ENCODE data around the gene MFGE8. TPM values are rescaled to one million over a fixed set of nuclear protein-coding genes. Genes with fewer than 3 reads are reported as not detected.

Gene MFGE8
- total RNA-seq, 2 experiments from 2014 or later = 87.9 to 93.0 TPM

GRCh38 chr15:88949734-88950400, 36.7 kb upstream of the MFGE8 start:
- intact Hi-C loops (cut with DNase I, micrococcal nuclease) = no loop called here
- no peaks in the 10 kb centered on the region for H3K27me3 ChIP-seq (ENCODE audit: control insufficient read depth in 1 of 2, insufficient read depth in 2 of 2, low read length in 2 of 2)
- no peaks in the 10 kb centered on the region for H3K36me3 ChIP-seq (ENCODE audit: insufficient read depth, low read length)
- Mint-ChIP-seq H3K36me3 (ENCODE audit: low read depth) (no peaks in the 10 kb centered on the region), H3K9me3 (no peaks in the 10 kb centered on the region), H3K27me3 (no peaks in the 10 kb centered on the region), H3K4me1 (ENCODE audit: low read depth) (no peaks in the 10 kb centered on the region), H3K27ac (no peak overlapping the region), H3K4me3 (no peak overlapping the region)
- H3K9me3 ChIP-seq (ENCODE audit: control insufficient read depth in 1 of 2, insufficient read depth in 1 of 2, low read length in 2 of 2) = no peaks in the 10 kb centered on the region
- H3K4me3 ChIP-seq (ENCODE audit: low read length) = no peak overlapping the region
- no peaks in the 10 kb centered on the region for H3K4me1 ChIP-seq (ENCODE audit: insufficient read depth, low read length)
- DNase-seq (no peak), ATAC-seq (ENCODE audit: poor library complexity) (no peak)
- POLR2A ChIA-PET = no interaction called here
- no peak for TF ChIP-seq CTCF (IDR thresholded peaks at IDR 0.05)
- CTCF ChIA-PET = no interaction called here
- no peak overlapping the region for H3K27ac ChIP-seq (ENCODE audit: low read depth in 1 of 2, low read length in 2 of 2)

GRCh38 chr15:88940110-88940675, 27.0 kb upstream of the MFGE8 start:
- Mint-ChIP-seq H3K4me3 (no peak overlapping the region), H3K27me3 (no peaks in the 10 kb centered on the region), H3K9me3 (no peaks in the 10 kb centered on the region), H3K36me3 (ENCODE audit: low read depth) (no peaks in the 10 kb centered on the region), H3K4me1 (ENCODE audit: low read depth) (no peaks in the 10 kb centered on the region), H3K27ac (no peak overlapping the region)
- H3K9me3 ChIP-seq (ENCODE audit: control insufficient read depth in 1 of 2, insufficient read depth in 1 of 2, low read length in 2 of 2) = no peaks in the 10 kb centered on the region
- intact Hi-C loops (cut with DNase I, micrococcal nuclease) = no loop called here
- H3K27me3 ChIP-seq (ENCODE audit: control insufficient read depth in 1 of 2, insufficient read depth in 2 of 2, low read length in 2 of 2) = no peaks in the 10 kb centered on the region
- TF ChIP-seq CTCF (IDR thresholded peaks at IDR 0.05) = no peak
- no peaks in the 10 kb centered on the region for H3K4me1 ChIP-seq (ENCODE audit: insufficient read depth, low read length)
- no peak overlapping the region for H3K27ac ChIP-seq (ENCODE audit: low read depth in 1 of 2, low read length in 2 of 2)
- no peak overlapping the region for H3K4me3 ChIP-seq (ENCODE audit: low read length)
- H3K36me3 ChIP-seq (ENCODE audit: insufficient read depth, low read length) = no peaks in the 10 kb centered on the region
- DNase-seq = no peak
- CTCF ChIA-PET = interaction anchor here (0.6 kb wide), 1 partner anchor 46 kb away, joined by 3 read pairs; no protein-coding TSS in a partner anchor
- POLR2A ChIA-PET = interaction anchor here (1.0 kb wide), 1 partner anchor 17 kb away, joined by 3 read pairs; no protein-coding TSS in a partner anchor
- no peak for ATAC-seq (ENCODE audit: poor library complexity)

GRCh38 chr15:88939486-88939806, 26.3 kb upstream of the MFGE8 start:
- CTCF ChIA-PET = no interaction called here
- H3K36me3 ChIP-seq (ENCODE audit: insufficient read depth, low read length) = no peaks in the 10 kb centered on the region
- H3K9me3 ChIP-seq (ENCODE audit: control insufficient read depth in 1 of 2, insufficient read depth in 1 of 2, low read length in 2 of 2) = no peaks in the 10 kb centered on the region
- POLR2A ChIA-PET = no interaction called here
- intact Hi-C loops (cut with DNase I, micrococcal nuclease) = no loop called here
- H3K27ac ChIP-seq (ENCODE audit: low read depth in 1 of 2, low read length in 2 of 2) = no peak overlapping the region
- H3K36me3 Mint-ChIP-seq (ENCODE audit: low read depth) = no peaks in the 10 kb centered on the region
- DNase-seq = no peak
- H3K4me1 ChIP-seq (ENCODE audit: insufficient read depth, low read length) = no peaks in the 10 kb centered on the region
- no peak for ATAC-seq (ENCODE audit: poor library complexity)
- no peaks in the 10 kb centered on the region for H3K4me1 Mint-ChIP-seq (ENCODE audit: low read depth)
- peaks cover 3% of the 10 kb centered on the region for H3K27me3 Mint-ChIP-seq
- H3K4me3 Mint-ChIP-seq = no peak overlapping the region
- no peaks in the 10 kb centered on the region for H3K27me3 ChIP-seq (ENCODE audit: control insufficient read depth in 1 of 2, insufficient read depth in 2 of 2, low read length in 2 of 2)
- no peaks in the 10 kb centered on the region for H3K9me3 Mint-ChIP-seq
- no peak overlapping the region for H3K27ac Mint-ChIP-seq
- no peak for TF ChIP-seq CTCF (IDR thresholded peaks at IDR 0.05)
- no peak overlapping the region for H3K4me3 ChIP-seq (ENCODE audit: low read length)
